A549 (cell line): ENCODE results near the gene PDLIM7. TPM values are rescaled to one million over a fixed set of nuclear protein-coding genes. Genes with fewer than 3 reads are reported as not detected.

Experiments
- ATAC-seq, 2 experiments: fragments of 200-7000 bp in 1 of 2; fragments of >200 bp in 1 of 2; cut with Nextera tagmentation in 1 of 2; cut with Tn5 transposase in 1 of 2; 3 replicates each; pipeline versions ENCODE4 v1.8.0 to v1.9.1; 2018 to 2020; ENCODE audit warnings: mild to moderate bottlenecking in 1 of 2, moderate library complexity in 1 of 2
- CTCF ChIA-PET: fragments of 300-600 bp; sonication (Branson Sonifier 250); formaldehyde crosslinking; extraction: SDS; loops from one replicate; lab custom pipeline; 2021; ENCODE audit warnings: antibody characterized with exemption, inconsistent platforms; lab: Yijun Ruan, JAX
- POLR2A ChIA-PET: fragments of 350-600 bp; formaldehyde crosslinking; extraction: SDS; loops from one replicate; lab custom pipeline; 2021; ENCODE audit warnings: antibody characterized with exemption, inconsistent platforms; lab: Yijun Ruan, JAX
- DNase-seq, 2 experiments: peaks; one replicate each; pipeline versions ENCODE4 v3.0.0 to v3.0.0-alpha.2; 2011 to 2016; ENCODE audit warnings: low read depth in 1 of 2, low spot score in 1 of 2
- FAIRE-seq: peaks from 2 replicates; lab custom pipeline; 2011; peaks lifted over from hg19 to GRCh38; lab: Jason Lieb, UNC
- H3K27ac ChIP-seq, 2 experiments: fragments of >200 bp; sonication (Bioruptor Twin); formaldehyde crosslinking; 3 replicates each; pipeline ENCODE4 v1.5.1; 2016 to 2017
- H3K4me1 ChIP-seq: fragments of >200 bp; sonication (Bioruptor Twin); formaldehyde crosslinking; 3 replicates; pipeline ENCODE4 v1.6.1; 2016
- H3K4me2 ChIP-seq: fragments of >200 bp; sonication (Bioruptor Twin); formaldehyde crosslinking; 3 replicates; pipeline ENCODE4 v1.6.1; 2016
- H3K4me3 ChIP-seq: fragments of >200 bp; sonication (Bioruptor Twin); formaldehyde crosslinking; 3 replicates; pipeline ENCODE4 v1.5.1; 2016
- H3K9me3 ChIP-seq: fragments of >200 bp; sonication (Bioruptor Twin); formaldehyde crosslinking; 3 replicates; pipeline ENCODE4 v1.6.1; 2016
- BHLHE40 ChIP-seq: IDR thresholded peaks from 2 replicates; pipeline ENCODE4 v1.6.1; 2012; ENCODE audit warnings: low read depth, low read length, inconsistent platforms
- CEBPB ChIP-seq, 2 experiments: fragments of >200 bp in 1 of 2; sonication (Bioruptor Twin) in 1 of 2; formaldehyde crosslinking in 1 of 2; IDR thresholded peaks; 2 replicates each; pipeline ENCODE4 v1.6.1; 2012 to 2016
- EHF ChIP-seq: fragments of 250-450 bp; sonication (Bioruptor Pico); IDR thresholded peaks from 2 replicates; pipeline ENCODE4 v1.5.0; 2020; ENCODE audit warnings: mild to moderate bottlenecking
- EHMT2 ChIP-seq: fragments of 200-600 bp; sonication (generic); IDR thresholded peaks from 2 replicates; pipeline ENCODE4 v1.6.1; 2016; ENCODE audit warnings: antibody characterized with exemption, low read depth, mild to moderate bottlenecking, moderate library complexity
- ESRRA ChIP-seq: fragments of 150-350 bp; IDR thresholded peaks from 2 replicates; pipeline ENCODE4 v1.6.1; 2014; ENCODE audit warnings: mild to moderate bottlenecking, low read length, borderline replicate concordance
- FOSB ChIP-seq: fragments of 250-450 bp; sonication (Bioruptor Pico); IDR thresholded peaks from 2 replicates; pipeline ENCODE4 v1.5.0; 2020; ENCODE audit warnings: mild to moderate bottlenecking, moderate library complexity
- FOSL2 ChIP-seq, 2 experiments: fragments of 450-650 bp in 1 of 2; fragments of >200 bp in 1 of 2; sonication (Bioruptor Twin) in 1 of 2; formaldehyde crosslinking; IDR thresholded peaks; 2 replicates each; pipeline versions ENCODE4 v1.5.0 to v1.6.1; 2016 to 2020; ENCODE audit warnings: mild to moderate bottlenecking in 1 of 2, moderate library complexity in 1 of 2
- GATA3 ChIP-seq: IDR thresholded peaks from 2 replicates; pipeline ENCODE4 v1.6.1; 2012; ENCODE audit warnings: borderline replicate concordance
- HEYL ChIP-seq: fragments of 250-450 bp; sonication (Bioruptor Pico); IDR thresholded peaks from 2 replicates; pipeline ENCODE4 v1.8.0; 2021; ENCODE audit warnings: mild to moderate bottlenecking, moderate library complexity
- HOXB13 ChIP-seq: fragments of 250-450 bp; sonication (Bioruptor Pico); IDR thresholded peaks from 2 replicates; pipeline ENCODE4 v1.5.0; 2020; ENCODE audit warnings: low read depth, mild to moderate bottlenecking, moderate library complexity
- MAFK ChIP-seq: fragments of 450-650 bp; IDR thresholded peaks from 2 replicates; pipeline ENCODE4 v1.6.1; 2014; ENCODE audit not compliant: partially characterized antibody
- MYC ChIP-seq: IDR thresholded peaks from 2 replicates; pipeline ENCODE4 v1.6.1; 2012; ENCODE audit warnings: mild to moderate bottlenecking, inconsistent platforms, low read length, improper control_type of control experiment, borderline replicate concordance
- NFE2L2 ChIP-seq: fragments of 150-350 bp; conservative IDR thresholded peaks from 2 replicates; pipeline ENCODE4 v1.6.1; 2014; ENCODE audit warnings: low read length
- POLR2A ChIP-seq: IDR thresholded peaks from 2 replicates; pipeline ENCODE4 v1.6.1; 2012; ENCODE audit warnings: mild to moderate bottlenecking, low read length
- RAD21 ChIP-seq, 2 experiments: fragments of >200 bp in 1 of 2; sonication (Bioruptor Twin) in 1 of 2; formaldehyde crosslinking in 1 of 2; IDR thresholded peaks in 1 of 2; conservative IDR thresholded peaks in 1 of 2; 2 replicates in 1 of 2; 3 replicates in 1 of 2; pipeline ENCODE4 v1.6.1; 2012 to 2018; ENCODE audit warnings: inconsistent platforms in 1 of 2
- RARB ChIP-seq: fragments of 250-450 bp; sonication (Bioruptor Pico); IDR thresholded peaks from 2 replicates; pipeline ENCODE4 v1.8.0; 2021; ENCODE audit warnings: mild to moderate bottlenecking, moderate library complexity
- TP53 ChIP-seq: fragments of 250-450 bp; sonication (Bioruptor Pico); IDR thresholded peaks from 2 replicates; pipeline ENCODE4 v1.5.0; 2021; ENCODE audit warnings: mild to moderate bottlenecking, moderate library complexity
- ZFP36 ChIP-seq: fragments of 450-650 bp; IDR thresholded peaks from 2 replicates; pipeline ENCODE4 v1.6.1; 2014; ENCODE audit warnings: borderline replicate concordance; ENCODE audit not compliant: partially characterized antibody
- ZNF302 ChIP-seq: fragments of 250-450 bp; sonication (Bioruptor Pico); IDR thresholded peaks from 2 replicates; pipeline ENCODE4 v1.9.0; 2021; ENCODE audit warnings: inconsistent platforms, mild to moderate bottlenecking, moderate library complexity
- ZSCAN20 ChIP-seq: fragments of 250-450 bp; sonication (Bioruptor Pico); IDR thresholded peaks from 2 replicates; pipeline ENCODE4 v1.8.0; 2022; ENCODE audit warnings: mild to moderate bottlenecking, moderate library complexity
- WGBS: methylation state at CpG from one replicate; pipeline ENCODE4 v1.1.6; 2017; ENCODE audit errors: missing lambda C conversion rate; 5-methylcytosine and 5-hydroxymethylcytosine counted together
- polyA plus RNA-seq, 4 experiments: library from polyadenylated mRNA; depleted of rRNA in 3 of 4; stranded (reverse); fragments of >200 nt; fragmentation: RNase III in 1 of 4; extraction: RNeasy Plus Mini Kit Qiagen cat#74134 plus additional on column Dnase treatment in 1 of 4; gene quantifications; 2 replicates in 3 of 4; 3 replicates in 1 of 4; pipeline ENCODE4 v1.2.3, GENCODE V29; 2011 to 2017
- TF ChIP-seq, protein P1 (sequence below): IDR thresholded peaks from 2 replicates; pipeline ENCODE4 v1.6.1; 2012
- TF ChIP-seq, protein P2 (sequence below): fragments of 250-450 bp; sonication (Bioruptor Pico); IDR thresholded peaks from 2 replicates; pipeline ENCODE4 v1.5.0; 2020; ENCODE audit warnings: low read depth, mild to moderate bottlenecking, moderate library complexity
- TF ChIP-seq, protein P3 (sequence below): fragments of 250-450 bp; sonication (Bioruptor Pico); IDR thresholded peaks from 2 replicates; pipeline ENCODE4 v1.5.0; 2021; ENCODE audit warnings: mild to moderate bottlenecking, moderate library complexity, borderline replicate concordance
- TF ChIP-seq, protein P4 (sequence below): fragments of >200 bp; sonication (Bioruptor Twin); formaldehyde crosslinking; IDR thresholded peaks from 2 replicates; pipeline ENCODE4 v1.6.1; 2016
- TF ChIP-seq, protein P5 (sequence below): IDR thresholded peaks from 2 replicates; pipeline ENCODE4 v1.6.1; 2012

Gene PDLIM7
- polyA plus RNA-seq, 2 of the 4 experiments (the other 2 are of a cell fraction): 30.7 to 124 TPM

DNA sequence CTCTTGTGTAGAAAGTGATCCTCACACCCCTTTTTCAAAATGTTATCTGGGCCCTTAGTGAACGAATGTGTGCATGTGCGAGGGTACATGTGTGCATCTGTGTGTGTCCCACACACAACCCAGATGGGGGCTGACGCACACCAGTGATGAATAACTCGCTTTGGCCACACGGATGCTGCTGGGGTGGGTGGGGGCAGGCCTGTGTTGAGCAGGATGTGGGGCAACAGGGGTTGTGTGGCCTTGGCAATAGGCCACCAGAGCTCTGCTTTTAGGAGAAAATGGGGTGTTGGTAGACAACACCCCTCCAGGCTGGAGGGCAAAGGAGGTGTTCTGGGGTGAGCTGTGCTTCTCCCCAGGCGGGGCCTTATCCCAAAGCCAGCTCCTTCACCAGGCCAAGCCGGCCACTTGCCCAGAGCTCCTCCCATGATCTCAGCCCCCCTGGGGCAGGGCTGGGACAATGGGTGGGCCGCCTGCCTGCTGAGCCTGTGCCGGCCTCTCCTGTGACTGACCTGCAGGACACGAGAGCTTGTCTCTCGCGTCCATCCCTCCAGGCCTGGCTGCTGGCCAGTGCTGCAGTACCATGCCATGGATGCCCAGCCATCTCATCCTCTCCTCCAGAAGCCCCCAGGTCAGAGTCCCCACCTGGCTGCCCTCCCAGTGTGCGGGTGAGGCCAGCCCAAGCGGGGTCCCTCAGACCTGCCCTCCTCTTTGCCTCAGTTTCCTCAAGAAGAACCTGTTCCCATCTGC is 25.6 kb downstream of the PDLIM7 start:
- ChIA-PET POLR2A (interaction anchor here (1.3 to 2.3 kb wide), 3 partner anchors 23 to 45 kb away, joined by 4 to 9 read pairs (median 5); partner anchors contain the start of genes GRK6 and PDLIM7), CTCF (interaction anchor here (0.7 to 19.7 kb wide), 5 partner anchors 8 to 30 kb away, joined by 3 to 241 read pairs (median 9); partner anchors contain the start of gene PDLIM7)
- TF ChIP-seq HOXB13: no peak
- no peak for TF ChIP-seq NFE2L2
- TF ChIP-seq, protein P1, sequence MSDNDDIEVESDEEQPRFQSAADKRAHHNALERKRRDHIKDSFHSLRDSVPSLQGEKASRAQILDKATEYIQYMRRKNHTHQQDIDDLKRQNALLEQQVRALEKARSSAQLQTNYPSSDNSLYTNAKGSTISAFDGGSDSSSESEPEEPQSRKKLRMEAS: no peak
- TF ChIP-seq HEYL (CRISPR knock-in tag): no peak
- no peak for TF ChIP-seq ESRRA
- TF ChIP-seq ZFP36: no peak
- TF ChIP-seq FOSL2 (IDR thresholded peaks at IDR 0.05): no peak
- TF ChIP-seq FOSL2 (CRISPR knock-in tag; IDR thresholded peaks at IDR 0.05): no peak
- no peak for TF ChIP-seq EHF (CRISPR knock-in tag)
- no peak for TF ChIP-seq CEBPB (IDR thresholded peaks at IDR 0.05)
- no peak for TF ChIP-seq MYC
- TF ChIP-seq RARB: no peak
- TF ChIP-seq TP53 (CRISPR knock-in tag): no peak
- TF ChIP-seq FOSB (CRISPR knock-in tag): no peak
- TF ChIP-seq, all 56 proteins: peak for 0
- Histone ChIP-seq H3K4me2 (peak overlapping the region; percentile 99), H3K9me3 (no peaks in the 10 kb centered on the region), H3K4me3 (peak overlapping the region; percentile 99), H3K4me1 (peaks cover 59% of the 10 kb centered on the region), H3K27ac (peak overlapping the region; percentile 97 to 99)
- ATAC-seq (no peak), DNase-seq (no peak), FAIRE-seq (no peak)
- WGBS: 69% methylated on average over 12 of the region's 14 CpGs

- H3K4me2 ChIP-seq: peak overlapping the region; percentile 99
- peak in 1 of 2 experiments; percentile 40 for DNase-seq
- POLR2A ChIA-PET: interaction anchor here (1.3 kb wide), 1 partner anchor 45 kb away, joined by 5 read pairs; the partner anchor contains the start of gene GRK6
- TF ChIP-seq MAFK: peak; percentile 82
- TF ChIP-seq BHLHE40: no peak
- no peak for TF ChIP-seq POLR2A
- no peak for TF ChIP-seq ZNF302 (CRISPR knock-in tag)
- no peak for TF ChIP-seq HEYL (CRISPR knock-in tag)
- WGBS: 88% methylated on average over 10 of the region's 10 CpGs
- CTCF ChIA-PET: interaction anchor here (0.7 to 19.7 kb wide), 7 partner anchors 8 to 67 kb away, joined by 3 to 241 read pairs (median 5); no protein-coding TSS in a partner anchor
- no peak for ATAC-seq
- peaks cover 52% of the 10 kb centered on the region for H3K4me1 ChIP-seq
- no peak for FAIRE-seq
- H3K9me3 ChIP-seq: no peaks in the 10 kb centered on the region
- peak overlapping the region in 1 of 2 experiments; percentile 99; a peak in 1 of 6 replicates for H3K27ac ChIP-seq
- no peak overlapping the region; the same call in 2 of the 3 replicates for H3K4me3 ChIP-seq
These were observed 26.5 kb downstream of the PDLIM7 start for GRCh38 chr5:177470759-177471536.

- FAIRE-seq (no peak), DNase-seq (no peak), ATAC-seq (no peak)
- ChIA-PET POLR2A (no interaction called here), CTCF (interaction anchor here (1.2 to 19.7 kb wide), 6 partner anchors 14 to 66 kb away, joined by 3 to 241 read pairs (median 4); partner anchors contain the start of gene PRR7)
- Histone ChIP-seq H3K27ac (peak overlapping the region in 1 of 2 experiments; percentile 47; a peak in 3 of 6 replicates), H3K4me1 (peaks cover 47% of the 10 kb centered on the region), H3K9me3 (peaks cover 5% of the 10 kb centered on the region; the same call in 1 of the 3 replicates), H3K4me2 (no peak overlapping the region), H3K4me3 (no peak overlapping the region)
- WGBS: 84% methylated on average over 8 of the region's 8 CpGs
- TF ChIP-seq, protein P2, sequence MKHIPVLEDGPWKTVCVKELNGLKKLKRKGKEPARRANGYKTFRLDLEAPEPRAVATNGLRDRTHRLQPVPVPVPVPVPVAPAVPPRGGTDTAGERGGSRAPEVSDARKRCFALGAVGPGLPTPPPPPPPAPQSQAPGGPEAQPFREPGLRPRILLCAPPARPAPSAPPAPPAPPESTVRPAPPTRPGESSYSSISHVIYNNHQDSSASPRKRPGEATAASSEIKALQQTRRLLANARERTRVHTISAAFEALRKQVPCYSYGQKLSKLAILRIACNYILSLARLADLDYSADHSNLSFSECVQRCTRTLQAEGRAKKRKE (CRISPR knock-in tag): no peak
- TF ChIP-seq GATA3 (no peak), ZSCAN20 (no peak), RAD21 (conservative IDR thresholded peaks at IDR 0.05 in 1 of 2, IDR thresholded peaks at IDR 0.05 in 1 of 2) (no peak), EHMT2 (no peak), ESRRA (no peak)
- TF ChIP-seq, protein P3, sequence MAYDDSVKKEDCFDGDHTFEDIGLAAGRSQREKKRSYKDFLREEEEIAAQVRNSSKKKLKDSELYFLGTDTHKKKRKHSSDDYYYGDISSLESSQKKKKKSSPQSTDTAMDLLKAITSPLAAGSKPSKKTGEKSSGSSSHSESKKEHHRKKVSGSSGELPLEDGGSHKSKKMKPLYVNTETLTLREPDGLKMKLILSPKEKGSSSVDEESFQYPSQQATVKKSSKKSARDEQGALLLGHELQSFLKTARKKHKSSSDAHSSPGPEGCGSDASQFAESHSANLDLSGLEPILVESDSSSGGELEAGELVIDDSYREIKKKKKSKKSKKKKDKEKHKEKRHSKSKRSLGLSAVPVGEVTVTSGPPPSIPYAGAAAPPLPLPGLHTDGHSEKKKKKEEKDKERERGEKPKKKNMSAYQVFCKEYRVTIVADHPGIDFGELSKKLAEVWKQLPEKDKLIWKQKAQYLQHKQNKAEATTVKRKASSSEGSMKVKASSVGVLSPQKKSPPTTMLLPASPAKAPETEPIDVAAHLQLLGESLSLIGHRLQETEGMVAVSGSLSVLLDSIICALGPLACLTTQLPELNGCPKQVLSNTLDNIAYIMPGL (CRISPR knock-in tag): no peak
- TF ChIP-seq, protein P1: no peak
- TF ChIP-seq, protein P4, sequence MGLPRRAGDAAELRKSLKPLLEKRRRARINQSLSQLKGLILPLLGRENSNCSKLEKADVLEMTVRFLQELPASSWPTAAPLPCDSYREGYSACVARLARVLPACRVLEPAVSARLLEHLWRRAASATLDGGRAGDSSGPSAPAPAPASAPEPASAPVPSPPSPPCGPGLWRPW: no peak
- TF ChIP-seq, protein P5, sequence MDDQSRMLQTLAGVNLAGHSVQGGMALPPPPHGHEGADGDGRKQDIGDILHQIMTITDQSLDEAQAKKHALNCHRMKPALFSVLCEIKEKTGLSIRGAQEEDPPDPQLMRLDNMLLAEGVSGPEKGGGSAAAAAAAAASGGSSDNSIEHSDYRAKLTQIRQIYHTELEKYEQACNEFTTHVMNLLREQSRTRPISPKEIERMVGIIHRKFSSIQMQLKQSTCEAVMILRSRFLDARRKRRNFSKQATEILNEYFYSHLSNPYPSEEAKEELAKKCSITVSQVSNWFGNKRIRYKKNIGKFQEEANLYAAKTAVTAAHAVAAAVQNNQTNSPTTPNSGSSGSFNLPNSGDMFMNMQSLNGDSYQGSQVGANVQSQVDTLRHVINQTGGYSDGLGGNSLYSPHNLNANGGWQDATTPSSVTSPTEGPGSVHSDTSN: no peak
These were observed 27.5 kb downstream of the PDLIM7 start for GRCh38 chr5:177469750-177470525.
